Neural crest cell (in vitro differentiated cells): ENCODE data around the gene RERE. TPM values are rescaled to one million over a fixed set of nuclear protein-coding genes. Genes with fewer than 3 reads are reported as not detected.

Experiments used
- DNase-seq: peaks from one replicate; pipeline ENCODE4 v3.0.0; 2021; ENCODE audit warnings: low read depth, mixed read lengths, low spot score
- H3K27ac Mint-ChIP-seq: one replicate; pipeline ENCODE4 v1.8.0; 2021; ENCODE audit warnings: mild to moderate bottlenecking, mixed read lengths; ENCODE audit not compliant: unreplicated experiment
- H3K27me3 Mint-ChIP-seq: 2 replicates; pipeline ENCODE4 v1.8.0; 2021; ENCODE audit warnings: low read depth, mild to moderate bottlenecking, mixed read lengths
- H3K36me3 Mint-ChIP-seq: 2 replicates; pipeline ENCODE4 v1.8.0; 2021; ENCODE audit warnings: low read depth, mild to moderate bottlenecking, mixed read lengths
- H3K4me1 Mint-ChIP-seq: 2 replicates; pipeline ENCODE4 v1.8.0; 2021; ENCODE audit warnings: mixed read lengths
- H3K4me3 Mint-ChIP-seq: one replicate; pipeline ENCODE4 v1.8.0; 2021; ENCODE audit warnings: mild to moderate bottlenecking, mixed read lengths
- H3K9me3 Mint-ChIP-seq: 2 replicates; pipeline ENCODE4 v1.8.0; 2021; ENCODE audit warnings: mixed read lengths
- CTCF ChIP-seq: fragments of 200-600 bp; sonication (generic); conservative IDR thresholded peaks from 2 replicates; pipeline ENCODE4 v1.5.0; 2021; ENCODE audit warnings: antibody characterized with exemption, mild to moderate bottlenecking
- long read RNA-seq: library from polyadenylated mRNA; unstranded; transcript quantifications from one replicate; pipeline ENCODE4 v2.0.0, GENCODE V29; 2020
- total RNA-seq: library from RNA; stranded (reverse); gene quantifications from 2 replicates; pipeline ENCODE4 v1.2.1, GENCODE V29; 2021

Gene RERE
- 107 and 122 TPM in 2 replicates for total RNA-seq
- long read RNA-seq, partial matches to known transcripts: 0 of 20 reads
- long read RNA-seq, other reads (novel, unspliced or antisense): 20 of 20 reads

DNA sequence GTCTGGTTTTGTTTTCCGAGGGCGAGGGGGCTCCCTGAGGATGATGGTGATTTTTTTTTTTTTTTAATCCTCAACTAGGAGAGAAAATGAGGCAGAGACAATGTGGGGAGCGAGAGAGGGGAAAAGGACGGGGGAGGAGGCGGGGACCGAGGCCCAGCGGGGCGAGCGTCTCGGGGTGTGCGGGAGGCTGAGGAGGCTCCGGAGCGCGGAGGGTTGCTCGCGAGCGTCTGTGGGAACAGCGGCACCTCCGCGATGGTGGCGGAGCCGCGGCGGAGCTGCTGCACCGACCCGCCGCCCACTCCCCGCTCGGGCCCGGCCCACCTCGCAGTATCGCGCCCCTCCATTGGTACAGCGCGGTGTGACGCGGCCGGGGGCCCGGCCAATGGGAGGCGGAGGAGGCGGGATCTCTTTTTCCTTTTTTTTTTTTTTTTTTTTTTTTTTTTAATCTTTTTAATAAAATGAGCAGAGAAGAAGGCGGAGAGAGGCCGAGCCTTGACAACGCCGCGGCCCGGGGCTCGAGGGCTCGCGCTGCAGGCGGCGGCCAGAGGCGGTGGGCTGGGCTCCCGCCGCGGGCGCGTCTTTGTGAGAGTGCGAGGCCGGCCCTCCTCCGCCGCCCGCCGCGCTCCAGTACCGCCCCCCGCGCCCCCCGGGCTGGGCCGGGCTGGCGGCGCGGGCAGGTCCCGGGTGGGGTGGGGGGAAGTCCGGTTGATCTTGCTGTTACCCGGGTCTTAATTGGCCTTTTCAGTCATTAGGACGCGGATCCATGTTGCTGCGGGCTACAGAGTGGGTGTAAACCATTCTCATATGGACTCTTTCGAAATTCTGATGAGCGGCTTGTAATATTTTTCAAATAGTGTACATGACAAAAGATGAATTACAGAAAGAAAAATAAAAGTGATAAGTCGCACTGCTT lies at the start of gene RERE:
Gene RERE, minus strand, starts transcription at position 229 of the 913 bp plus-strand sequence.
- Mint-ChIP-seq H3K4me1 (peaks cover 54% of the 10 kb centered on the region), H3K27ac (peak within 1 kb of the TSS; percentile 98), H3K36me3 (no peaks in the 10 kb centered on the region), H3K27me3 (no peaks in the 10 kb centered on the region), H3K4me3 (peak within 1 kb of the TSS; percentile 95), H3K9me3 (no peaks in the 10 kb centered on the region)
- DNase-seq: peak; percentile 96
- peak; percentile 19 for TF ChIP-seq CTCF

DNA sequence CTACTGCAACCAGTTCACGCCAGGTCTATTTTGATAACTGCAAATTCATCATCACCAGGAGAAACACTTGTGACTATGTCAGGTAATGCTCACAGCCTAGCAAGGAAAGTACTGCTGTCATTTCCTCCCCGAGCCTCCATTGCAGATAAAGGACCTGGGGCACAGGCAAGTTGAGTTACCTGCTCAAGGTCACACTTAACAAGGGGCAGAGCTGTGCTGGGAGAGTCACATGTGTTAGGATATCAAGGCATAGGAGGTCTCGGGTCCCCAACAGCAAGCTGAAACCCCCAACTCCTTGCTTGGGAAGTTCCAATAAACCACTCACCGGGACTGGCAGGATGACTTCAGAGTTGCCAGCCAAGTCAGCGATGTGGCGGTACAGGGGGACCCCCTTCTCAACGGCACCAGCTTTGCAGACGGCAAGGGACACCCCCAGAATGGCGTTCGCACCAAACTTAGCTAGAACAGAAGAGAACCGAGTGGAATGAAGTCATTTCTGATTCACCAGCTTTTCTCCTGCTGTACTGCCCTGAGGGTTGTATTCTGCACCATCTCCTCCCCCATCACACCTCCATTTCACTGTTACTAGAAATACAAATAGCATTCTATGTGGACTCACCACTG lies 49.5 kb upstream of the RERE start:
- no peaks in the 10 kb centered on the region for H3K9me3 Mint-ChIP-seq
- DNase-seq: no peak
- peaks cover 38% of the 10 kb centered on the region for H3K36me3 Mint-ChIP-seq
- no peak overlapping the region for H3K4me3 Mint-ChIP-seq
- no peak for TF ChIP-seq CTCF
- no peaks in the 10 kb centered on the region for H3K27me3 Mint-ChIP-seq
- H3K27ac Mint-ChIP-seq: no peak overlapping the region
- peaks cover 18% of the 10 kb centered on the region for H3K4me1 Mint-ChIP-seq

GRCh38 chr1:8866173-8866791 lies 48.8 kb upstream of the RERE start:
- no peak for DNase-seq
- Mint-ChIP-seq H3K36me3 (peaks cover 34% of the 10 kb centered on the region), H3K4me3 (no peak overlapping the region), H3K27ac (no peak overlapping the region), H3K9me3 (no peaks in the 10 kb centered on the region), H3K4me1 (peaks cover 17% of the 10 kb centered on the region), H3K27me3 (no peaks in the 10 kb centered on the region)
- no peak for TF ChIP-seq CTCF

- Mint-ChIP-seq H3K4me1 (peaks cover 13% of the 10 kb centered on the region), H3K9me3 (no peaks in the 10 kb centered on the region), H3K36me3 (peaks cover 33% of the 10 kb centered on the region), H3K27me3 (no peaks in the 10 kb centered on the region), H3K4me3 (no peak overlapping the region), H3K27ac (no peak overlapping the region)
- no peak for TF ChIP-seq CTCF
- no peak for DNase-seq
These were observed 47.4 kb upstream of the RERE start for GRCh38 chr1:8864713-8865344.

GRCh38 chr1:8863794-8864233 lies 46.4 kb upstream of the RERE start:
- Mint-ChIP-seq H3K4me1 (peaks cover 14% of the 10 kb centered on the region), H3K27me3 (no peaks in the 10 kb centered on the region), H3K9me3 (no peaks in the 10 kb centered on the region), H3K4me3 (no peak overlapping the region), H3K27ac (no peak overlapping the region), H3K36me3 (peaks cover 28% of the 10 kb centered on the region)
- no peak for DNase-seq
- TF ChIP-seq CTCF: no peak
